ENCODE measurements around the gene SNRNP200. TPM values are rescaled to one million over a fixed set of nuclear protein-coding genes. Genes with fewer than 3 reads are reported as not detected.
"Not testable (repeated sequence)": the region's sequence is repeated elsewhere in the genome, so short reads cannot be mapped to it uniquely, and the experiment has no call there.

Gene SNRNP200
- total RNA-seq, 3 donors from 2014 or later = 95.8 to 113 (median 106) TPM

- ATAC-seq (no peak), DNase-seq (no peak)
- Histone ChIP-seq H3K4me1 (ENCODE audit: low read depth) (peaks cover 13% of the 10 kb centered on the region), H3K4me3 (no peak overlapping the region), H3K9me3 (no peaks in the 10 kb centered on the region), H3K36me3 (ENCODE audit: low read depth) (no peaks in the 10 kb centered on the region)
- intact Hi-C loops (cut with DNase I, micrococcal nuclease) = no loop called here
- TF ChIP-seq CTCF (IDR thresholded peaks at IDR 0.05) = no peak
These were observed 2.9 kb upstream of the SNRNP200 start for GRCh38 chr2:96308248-96308647.

- intact Hi-C loops (cut with DNase I, micrococcal nuclease) = no loop called here
- DNase-seq = no peak
- ATAC-seq = no peak
- Histone ChIP-seq H3K9me3 (no peaks in the 10 kb centered on the region), H3K4me1 (ENCODE audit: low read depth) (peaks cover 13% of the 10 kb centered on the region), H3K36me3 (ENCODE audit: low read depth) (peaks cover 6% of the 10 kb centered on the region), H3K4me3 (no peak overlapping the region)
- TF ChIP-seq CTCF (IDR thresholded peaks at IDR 0.05) = no peak
These were observed 1.0 kb upstream of the SNRNP200 start for GRCh38 chr2:96306370-96306769.

GRCh38 chr2:96305979-96306308 is 598 bp upstream of the SNRNP200 start:
- Histone ChIP-seq H3K36me3 (ENCODE audit: low read depth) (peaks cover 6% of the 10 kb centered on the region), H3K4me1 (ENCODE audit: low read depth) (peaks cover 13% of the 10 kb centered on the region), H3K9me3 (no peaks in the 10 kb centered on the region), H3K4me3 (peak overlapping the region; percentile 33)
- ATAC-seq (no peak), DNase-seq (peak in 1 of 3 donors; percentile 40)
- TF ChIP-seq CTCF (IDR thresholded peaks at IDR 0.05) = no peak
- intact Hi-C loops (cut with DNase I, micrococcal nuclease) = no loop called here

GRCh38 chr2:96304606-96305005 is 740 bp downstream of the SNRNP200 start:
- DNase-seq (no peak), ATAC-seq (no peak)
- intact Hi-C loops (cut with DNase I, micrococcal nuclease) = no loop called here
- H3K4me3 ChIP-seq = peak overlapping the region; percentile 33
- H3K4me1 ChIP-seq (ENCODE audit: low read depth) = peaks cover 13% of the 10 kb centered on the region
- H3K36me3 ChIP-seq (ENCODE audit: low read depth) = peaks cover 12% of the 10 kb centered on the region
- no peaks in the 10 kb centered on the region for H3K9me3 ChIP-seq
- no peak for TF ChIP-seq CTCF (IDR thresholded peaks at IDR 0.05)

- TF ChIP-seq CTCF (IDR thresholded peaks at IDR 0.05) = no peak
- no peak overlapping the region for H3K4me3 ChIP-seq
- peaks cover 25% of the 10 kb centered on the region for H3K36me3 ChIP-seq (ENCODE audit: low read depth)
- ATAC-seq = no peak
- intact Hi-C loops (cut with DNase I, micrococcal nuclease) = no loop called here
- H3K9me3 ChIP-seq = no peaks in the 10 kb centered on the region
- peaks cover 13% of the 10 kb centered on the region for H3K4me1 ChIP-seq (ENCODE audit: low read depth)
- no peak for DNase-seq
These were observed 3.5 kb downstream of the SNRNP200 start for GRCh38 chr2:96301865-96302264.

GRCh38 chr2:96296925-96297324 is 8.4 kb downstream of the SNRNP200 start:
- Histone ChIP-seq H3K36me3 (ENCODE audit: low read depth) (peaks cover 25% of the 10 kb centered on the region), H3K4me3 (no peak overlapping the region), H3K4me1 (ENCODE audit: low read depth) (no peaks in the 10 kb centered on the region), H3K9me3 (no peaks in the 10 kb centered on the region)
- ATAC-seq = no peak
- no peak for TF ChIP-seq CTCF (IDR thresholded peaks at IDR 0.05)
- no peak for DNase-seq
- intact Hi-C loops (cut with DNase I, micrococcal nuclease) = no loop called here

GRCh38 chr2:96294271-96294670 is 11.1 kb downstream of the SNRNP200 start:
- DNase-seq; H3K4me1 ChIP-seq (ENCODE audit: low read depth); H3K9me3 ChIP-seq; ATAC-seq; H3K4me3 ChIP-seq; intact Hi-C loops (cut with DNase I, micrococcal nuclease): not testable (repeated sequence)
- peaks cover 29% of the 10 kb centered on the region for H3K36me3 ChIP-seq (ENCODE audit: low read depth)

Data from mucosa of descending colon (tissue), 3 donors.